ENCODE data around the gene SLC16A4.

SLC16A4 gene

DNA sequence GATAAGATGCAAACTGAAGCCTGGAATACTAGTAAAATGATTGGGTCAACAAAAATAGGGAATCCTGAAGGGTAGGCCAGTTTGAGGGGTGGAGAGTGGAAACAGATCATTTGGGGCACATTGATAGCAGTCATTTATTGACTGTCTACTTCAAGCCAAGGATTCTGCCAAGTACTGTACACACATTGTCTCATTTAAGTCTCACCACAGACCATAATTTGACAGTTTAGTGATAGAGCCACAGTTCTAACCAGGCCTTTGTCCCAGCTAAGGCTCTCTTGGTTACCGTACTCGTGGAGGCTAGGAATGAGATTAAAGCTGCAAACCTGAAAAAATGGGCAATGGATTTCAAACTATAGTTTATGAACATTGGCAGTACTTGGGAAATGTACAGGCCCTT is 40.5 kb downstream of the SLC16A4 start:
- no peak for DNase-seq

- no peak for DNase-seq
These were observed 42.1 kb downstream of the SLC16A4 start for GRCh38 chr1:110348771-110349170.

- no peak for DNase-seq
These were observed 42.8 kb downstream of the SLC16A4 start for GRCh38 chr1:110348050-110348449.

DNA sequence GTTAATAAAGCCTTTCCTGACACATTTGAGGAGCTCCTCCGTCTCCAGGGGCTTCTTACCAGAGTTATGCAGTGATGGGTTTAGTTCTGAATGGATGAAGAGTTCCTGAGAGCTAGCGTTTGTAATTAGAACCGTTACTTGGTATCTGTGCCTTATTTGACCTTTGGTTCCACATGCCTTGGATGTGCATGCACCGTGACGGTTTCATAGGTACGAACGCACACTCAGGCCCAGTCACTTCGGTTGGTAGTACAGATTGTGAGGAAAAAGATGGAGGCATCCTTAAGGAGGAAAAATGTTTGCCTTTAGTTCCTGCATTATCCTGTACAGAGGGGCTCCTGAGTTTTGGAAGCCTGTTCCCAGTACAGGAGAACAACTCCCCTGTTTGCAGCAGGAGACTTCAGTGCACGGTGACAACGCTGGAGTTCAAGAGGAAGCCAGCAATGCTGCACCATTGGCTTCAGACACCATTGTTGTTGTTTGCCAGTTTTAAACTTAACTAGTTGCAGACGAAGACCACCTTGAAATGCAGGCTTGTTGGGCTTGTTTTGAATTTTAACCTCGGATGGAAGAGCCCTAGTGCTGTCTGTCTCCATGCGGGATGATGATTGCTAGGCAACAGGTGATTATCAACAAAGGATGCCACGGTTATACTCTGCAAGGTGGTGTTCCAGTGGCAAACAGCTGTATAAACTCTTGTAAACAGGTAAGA is 43.5 kb downstream of the SLC16A4 start:
- DNase-seq: no peak

GRCh38 chr1:110346690-110347089 is 44.1 kb downstream of the SLC16A4 start:
- DNase-seq: no peak

DNA sequence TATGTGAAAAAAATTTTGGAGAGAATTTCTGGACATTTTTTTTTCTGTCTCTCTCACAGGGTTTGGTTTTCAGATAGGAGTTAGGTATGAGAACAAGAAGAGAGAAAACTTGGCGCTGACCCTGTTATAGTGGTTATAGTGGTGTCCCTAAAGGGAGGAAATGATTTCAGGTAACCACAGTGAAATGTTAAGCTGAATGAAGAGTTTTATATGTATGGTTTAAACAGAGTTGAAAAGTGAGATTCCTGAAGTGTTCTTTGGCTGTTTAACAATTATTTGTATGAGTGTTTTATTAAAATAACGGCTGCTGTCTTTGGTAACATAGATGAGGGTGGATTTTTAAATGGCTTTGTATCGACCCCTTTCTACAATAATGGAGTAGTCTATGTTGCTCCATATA is 45.3 kb downstream of the SLC16A4 start:
- DNase-seq: no peak

- DNase-seq: no peak
These were observed 46.7 kb downstream of the SLC16A4 start for GRCh38 chr1:110344152-110344551.

GRCh38 chr1:110343249-110343648 is 47.6 kb downstream of the SLC16A4 start:
- no peak for DNase-seq

DNA sequence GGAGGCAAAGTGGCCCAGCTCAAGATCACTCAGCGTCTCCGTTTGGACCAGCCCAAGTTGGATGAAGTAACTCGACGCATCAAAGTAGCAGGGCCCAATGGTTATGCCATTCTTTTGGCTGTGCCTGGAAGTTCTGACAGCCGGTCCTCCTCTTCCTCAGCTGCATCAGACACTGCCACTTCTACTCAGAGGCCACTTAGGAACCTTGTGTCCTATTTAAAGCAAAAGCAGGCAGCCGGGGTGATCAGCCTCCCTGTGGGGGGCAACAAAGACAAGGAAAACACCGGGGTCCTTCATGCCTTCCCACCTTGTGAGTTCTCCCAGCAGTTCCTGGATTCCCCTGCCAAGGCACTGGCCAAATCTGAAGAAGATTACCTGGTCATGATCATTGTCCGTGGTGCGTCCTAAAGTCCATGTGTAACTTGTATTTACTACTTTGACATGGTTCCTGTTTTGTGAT is 48.9 kb downstream of the SLC16A4 start:
- DNase-seq: no peak

GRCh38 chr1:110341146-110341871 is 49.5 kb downstream of the SLC16A4 start:
- DNase-seq: no peak

DNA sequence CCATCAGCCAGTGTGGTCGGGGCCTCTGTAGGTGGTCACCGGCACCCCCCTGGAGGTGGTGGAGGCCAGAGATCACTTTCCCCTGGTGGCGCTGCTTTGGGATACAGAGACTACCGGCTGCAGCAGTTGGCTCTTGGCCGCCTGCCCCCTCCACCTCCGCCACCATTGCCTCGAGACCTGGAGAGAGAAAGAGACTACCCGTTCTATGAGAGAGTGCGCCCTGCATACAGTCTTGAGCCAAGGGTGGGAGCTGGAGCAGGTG is 50.7 kb downstream of the SLC16A4 start:
- no peak for DNase-seq

DNA sequence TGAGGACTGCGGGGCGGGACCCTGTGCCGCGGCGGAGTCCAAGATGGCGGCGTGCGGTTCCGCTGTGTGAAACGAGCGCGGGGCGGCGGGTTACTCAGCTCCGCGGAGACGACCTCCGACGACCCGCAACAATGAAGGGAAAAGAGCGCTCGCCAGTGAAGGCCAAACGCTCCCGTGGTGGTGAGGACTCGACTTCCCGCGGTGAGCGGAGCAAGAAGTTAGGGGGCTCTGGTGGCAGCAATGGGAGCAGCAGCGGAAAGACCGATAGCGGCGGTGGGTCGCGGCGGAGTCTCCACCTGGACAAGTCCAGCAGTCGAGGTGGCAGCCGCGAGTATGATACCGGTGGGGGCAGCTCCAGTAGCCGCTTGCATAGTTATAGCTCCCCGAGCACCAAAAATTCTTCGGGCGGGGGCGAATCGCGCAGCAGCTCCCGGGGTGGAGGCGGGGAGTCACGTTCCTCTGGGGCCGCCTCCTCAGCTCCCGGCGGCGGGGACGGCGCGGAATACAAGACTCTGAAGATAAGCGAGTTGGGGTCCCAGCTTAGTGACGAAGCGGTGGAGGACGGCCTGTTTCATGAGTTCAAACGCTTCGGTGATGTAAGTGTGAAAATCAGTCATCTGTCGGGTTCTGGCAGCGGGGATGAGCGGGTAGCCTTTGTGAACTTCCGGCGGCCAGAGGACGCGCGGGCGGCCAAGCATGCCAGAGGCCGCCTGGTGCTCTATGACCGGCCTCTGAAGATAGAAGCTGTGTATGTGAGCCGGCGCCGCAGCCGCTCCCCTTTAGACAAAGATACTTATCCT is 51.2 kb downstream of the SLC16A4 start:
- DNase-seq: peak; percentile 52

GRCh38 chr1:110338886-110339406 is 51.9 kb downstream of the SLC16A4 start, which contains the start of gene RBM15:
TSS of gene RBM15 (plus strand) at chr1:110339377. CDS start at chr1:110339406, 29 bp downstream.
- DNase-seq: peak; percentile 95

GRCh38 chr1:110338309-110338885 is 52.4 kb downstream of the SLC16A4 start:
- DNase-seq: peak; percentile 94

GRCh38 chr1:110337704-110338308 is 53.0 kb downstream of the SLC16A4 start:
- DNase-seq: peak; percentile 48

GRCh38 chr1:110336300-110337039 is 54.4 kb downstream of the SLC16A4 start:
- no peak for DNase-seq

- DNase-seq: no peak
These were observed 55.6 kb downstream of the SLC16A4 start for GRCh38 chr1:110335265-110335664.

- DNase-seq: no peak
These were observed 62.1 kb downstream of the SLC16A4 start for GRCh38 chr1:110328700-110329099.

DNA sequence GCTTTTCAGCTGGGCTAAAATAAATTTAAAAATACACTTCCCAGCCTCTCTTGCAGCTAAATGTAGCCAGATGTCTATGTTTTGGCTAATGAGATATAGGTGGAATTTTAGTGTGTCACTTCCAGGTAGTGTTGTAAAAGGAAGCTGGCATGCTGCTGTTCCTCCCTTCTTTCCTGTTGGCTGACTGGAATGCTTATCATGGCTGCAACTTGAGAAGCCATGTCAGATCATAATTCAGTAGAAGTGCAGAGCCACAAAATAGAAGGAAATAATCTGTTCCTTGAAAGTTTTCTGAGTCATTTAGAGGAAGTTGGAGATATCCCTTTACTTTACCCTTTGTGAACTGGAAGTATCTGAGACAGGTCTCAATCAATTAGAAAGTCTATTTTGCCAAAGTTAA is 62.6 kb downstream of the SLC16A4 start:
- DNase-seq: no peak

- DNase-seq: no peak
These were observed 64.0 kb downstream of the SLC16A4 start for GRCh38 chr1:110326826-110327225.

DNA sequence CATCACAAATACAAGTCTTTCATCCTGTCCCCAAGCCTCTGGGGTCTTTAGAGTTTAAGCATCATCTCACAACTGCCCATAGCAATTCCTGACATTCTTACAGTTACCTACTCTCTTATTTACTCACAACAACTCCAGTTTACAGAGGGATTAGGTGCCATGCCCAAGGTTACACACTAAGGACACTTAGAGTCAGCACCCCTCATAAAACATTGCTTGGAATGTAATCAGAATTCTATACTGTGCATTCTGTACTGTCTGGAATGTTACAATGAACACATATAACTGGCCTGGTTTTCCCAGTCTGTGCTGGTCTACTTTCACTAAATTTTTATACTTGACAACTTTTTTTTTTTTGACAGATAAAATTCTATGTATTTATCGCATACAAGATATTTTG is 66.2 kb downstream of the SLC16A4 start:
- DNase-seq: no peak

- no peak for DNase-seq
These were observed 69.0 kb downstream of the SLC16A4 start for GRCh38 chr1:110321846-110322245.

Data from CD4-positive, alpha-beta T cell treated with Interleukin-17A for 4 hours (primary cell).